Sigmoid colon (tissue), 4 donors: ENCODE results near the gene DPYSL3.

Experiments
- POLR2AphosphoS5 ChIP-seq, 4 donors: sonication (generic); formaldehyde crosslinking; IDR thresholded peaks; one replicate each; pipeline ENCODE4 v1.6.1; 2017; ENCODE audit warnings: antibody characterized with exemption in 4 of 4
- TF ChIP-seq, protein P1 (sequence below), 4 experiments: fragments of 450-650 bp in 3 of 4; fragments of 200-600 bp in 1 of 4; IDR thresholded peaks; one replicate each; pipeline ENCODE4 v1.5.1; 2016 to 2019; ENCODE audit warnings: antibody characterized with exemption in 4 of 4, mild to moderate bottlenecking in 3 of 4, moderate library complexity in 2 of 4

- TF ChIP-seq, protein P1, sequence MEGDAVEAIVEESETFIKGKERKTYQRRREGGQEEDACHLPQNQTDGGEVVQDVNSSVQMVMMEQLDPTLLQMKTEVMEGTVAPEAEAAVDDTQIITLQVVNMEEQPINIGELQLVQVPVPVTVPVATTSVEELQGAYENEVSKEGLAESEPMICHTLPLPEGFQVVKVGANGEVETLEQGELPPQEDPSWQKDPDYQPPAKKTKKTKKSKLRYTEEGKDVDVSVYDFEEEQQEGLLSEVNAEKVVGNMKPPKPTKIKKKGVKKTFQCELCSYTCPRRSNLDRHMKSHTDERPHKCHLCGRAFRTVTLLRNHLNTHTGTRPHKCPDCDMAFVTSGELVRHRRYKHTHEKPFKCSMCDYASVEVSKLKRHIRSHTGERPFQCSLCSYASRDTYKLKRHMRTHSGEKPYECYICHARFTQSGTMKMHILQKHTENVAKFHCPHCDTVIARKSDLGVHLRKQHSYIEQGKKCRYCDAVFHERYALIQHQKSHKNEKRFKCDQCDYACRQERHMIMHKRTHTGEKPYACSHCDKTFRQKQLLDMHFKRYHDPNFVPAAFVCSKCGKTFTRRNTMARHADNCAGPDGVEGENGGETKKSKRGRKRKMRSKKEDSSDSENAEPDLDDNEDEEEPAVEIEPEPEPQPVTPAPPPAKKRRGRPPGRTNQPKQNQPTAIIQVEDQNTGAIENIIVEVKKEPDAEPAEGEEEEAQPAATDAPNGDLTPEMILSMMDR (IDR thresholded peaks at IDR 0.05), result no peak
- peak in 3 of 4 donors; percentile 21 to 45 (median 34) for TF ChIP-seq POLR2AphosphoS5 (IDR thresholded peaks at IDR 0.05)
Measured at GRCh38 chr5:147547730-147548129, 37.9 kb upstream of the DPYSL3 start.
